Natural killer cell (primary cell): Measurements from ENCODE around the gene MRPL24. TPM values are rescaled to one million over a fixed set of nuclear protein-coding genes. Genes with fewer than 3 reads are reported as not detected.

Source experiments
- ATAC-seq, 3 donors: fragments of 150-1000 bp in 2 of 3; fragments of 200-7000 bp in 1 of 3; cut with Tn5 transposase; 1 replicate in 1 of 3; 2 replicates in 2 of 3; pipeline ENCODE4 v1.10.0; 2021; ENCODE audit warnings: mild to moderate bottlenecking in 2 of 3, moderate library complexity in 2 of 3
- DNase-seq, 2 donors: peaks; one replicate each; pipeline versions ENCODE4 v3.0.0 to v3.0.0-alpha.2; 2013 to 2021; ENCODE audit warnings: mixed read lengths in 1 of 2
- H3K27ac ChIP-seq: one replicate; pipeline ENCODE4 v1.5.1; 2013; ENCODE audit warnings: mild to moderate bottlenecking, low read length
- H3K27me3 ChIP-seq: one replicate; pipeline ENCODE4 v1.6.1; 2013; ENCODE audit warnings: low read length; ENCODE audit not compliant: control insufficient read depth, insufficient read depth
- H3K36me3 ChIP-seq: one replicate; pipeline ENCODE4 v1.6.1; 2013; ENCODE audit warnings: low read length; ENCODE audit not compliant: control insufficient read depth, insufficient read depth
- H3K4me1 ChIP-seq: one replicate; pipeline ENCODE4 v1.6.1; 2013; ENCODE audit warnings: low read length; ENCODE audit not compliant: control insufficient read depth, insufficient read depth
- H3K4me3 ChIP-seq: one replicate; pipeline ENCODE4 v1.5.1; 2013; ENCODE audit warnings: low read length
- H3K9me3 ChIP-seq: one replicate; pipeline ENCODE4 v1.6.1; 2013; ENCODE audit warnings: low read length; ENCODE audit not compliant: control insufficient read depth, insufficient read depth
- H3K27ac Mint-ChIP-seq, 2 donors: one replicate each; pipeline ENCODE4 v1.8.0; 2022; ENCODE audit warnings: mild to moderate bottlenecking in 2 of 2, mixed read lengths in 2 of 2, moderate library complexity in 1 of 2
- H3K27me3 Mint-ChIP-seq, 2 donors: one replicate each; pipeline ENCODE4 v1.8.0; 2022; ENCODE audit warnings: low read depth in 2 of 2, mixed read lengths in 2 of 2
- H3K36me3 Mint-ChIP-seq: one replicate; pipeline ENCODE4 v1.8.0; 2022; ENCODE audit warnings: mixed read lengths
- H3K4me1 Mint-ChIP-seq, 2 donors: one replicate each; pipeline ENCODE4 v1.8.0; 2022; ENCODE audit warnings: mixed read lengths in 2 of 2
- H3K4me3 Mint-ChIP-seq: one replicate; pipeline ENCODE4 v1.8.0; 2022; ENCODE audit warnings: mild to moderate bottlenecking, moderate library complexity, mixed read lengths
- H3K9me3 Mint-ChIP-seq, 2 donors: one replicate each; pipeline ENCODE4 v1.8.0; 2022; ENCODE audit warnings: mixed read lengths in 2 of 2
- WGBS: methylation state at CpG from one replicate; pipeline ENCODE4 v1.1.7; 2013; ENCODE audit warnings: missing lambda C conversion rate; ENCODE audit not compliant: insufficient coverage; 5-methylcytosine and 5-hydroxymethylcytosine counted together
- intact Hi-C: fragments of 100-400 bp; cut with micrococcal nuclease; formaldehyde crosslinking; loops from one replicate; pipeline ENCODE4 v1.14.2; 2022
- total RNA-seq, 4 donors: library from RNA; stranded (reverse); fragments of 120-200 nt in 1 of 4; gene quantifications; one replicate each; pipeline versions ENCODE4 v1.2.3 to v1.2.4, GENCODE V29; 2013 to 2022
- TF ChIP-seq, protein P1 (sequence below): fragments of 200-600 bp; IDR thresholded peaks from one replicate; pipeline ENCODE4 v1.8.0; 2022; ENCODE audit warnings: antibody characterized with exemption

MRPL24 gene
- total RNA-seq, 3 donors from 2014 or later (not counting 1 experiment from before 2014, with no cell fraction given) = 15.9 to 19.7 (median 18.7) TPM

- no peaks in the 10 kb centered on the region for H3K27me3 Mint-ChIP-seq
- 94% methylated on average over 1 of the region's 1 CpG for WGBS
These were observed 15.5 kb upstream of the MRPL24 start for GRCh38 chr1:156756355-156756754.

DNA sequence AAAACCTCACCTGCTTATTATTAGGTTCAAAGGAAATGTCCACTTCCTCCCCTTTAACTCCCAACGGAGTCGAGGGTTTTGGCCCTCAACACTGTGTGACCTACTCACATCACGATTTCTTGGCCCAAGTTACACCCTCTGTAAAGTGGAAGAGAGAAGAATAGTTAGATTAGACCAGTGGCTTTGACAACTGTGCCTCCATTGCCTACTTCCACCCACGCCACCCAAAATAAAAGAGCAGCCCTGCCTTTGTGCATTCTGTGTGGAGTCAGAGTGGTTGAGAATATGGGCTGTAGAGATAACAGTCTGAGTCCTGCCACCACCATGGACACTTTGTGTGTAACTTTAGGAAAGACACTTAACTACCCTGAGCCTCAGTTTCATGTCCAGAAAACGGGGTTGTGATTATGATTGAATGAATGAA, 14.7 kb upstream of the MRPL24 start:
- 67% methylated on average over 2 of the region's 5 CpGs for WGBS
- H3K4me1 ChIP-seq = peaks cover 17% of the 10 kb centered on the region
- intact Hi-C loops = no loop called here
- no peaks in the 10 kb centered on the region for H3K36me3 ChIP-seq
- ATAC-seq (no peak), DNase-seq (no peak)
- H3K27me3 ChIP-seq = no peaks in the 10 kb centered on the region
- Mint-ChIP-seq H3K27me3 (no peaks in the 10 kb centered on the region), H3K36me3 (no peaks in the 10 kb centered on the region), H3K4me1 (peaks cover 15 to 16% of the 10 kb centered on the region in 2 donors), H3K27ac (no peak overlapping the region), H3K4me3 (no peak overlapping the region), H3K9me3 (no peaks in the 10 kb centered on the region)
- no peak overlapping the region for H3K4me3 ChIP-seq
- H3K9me3 ChIP-seq = no peaks in the 10 kb centered on the region
- no peak overlapping the region for H3K27ac ChIP-seq
- TF ChIP-seq, protein P1, sequence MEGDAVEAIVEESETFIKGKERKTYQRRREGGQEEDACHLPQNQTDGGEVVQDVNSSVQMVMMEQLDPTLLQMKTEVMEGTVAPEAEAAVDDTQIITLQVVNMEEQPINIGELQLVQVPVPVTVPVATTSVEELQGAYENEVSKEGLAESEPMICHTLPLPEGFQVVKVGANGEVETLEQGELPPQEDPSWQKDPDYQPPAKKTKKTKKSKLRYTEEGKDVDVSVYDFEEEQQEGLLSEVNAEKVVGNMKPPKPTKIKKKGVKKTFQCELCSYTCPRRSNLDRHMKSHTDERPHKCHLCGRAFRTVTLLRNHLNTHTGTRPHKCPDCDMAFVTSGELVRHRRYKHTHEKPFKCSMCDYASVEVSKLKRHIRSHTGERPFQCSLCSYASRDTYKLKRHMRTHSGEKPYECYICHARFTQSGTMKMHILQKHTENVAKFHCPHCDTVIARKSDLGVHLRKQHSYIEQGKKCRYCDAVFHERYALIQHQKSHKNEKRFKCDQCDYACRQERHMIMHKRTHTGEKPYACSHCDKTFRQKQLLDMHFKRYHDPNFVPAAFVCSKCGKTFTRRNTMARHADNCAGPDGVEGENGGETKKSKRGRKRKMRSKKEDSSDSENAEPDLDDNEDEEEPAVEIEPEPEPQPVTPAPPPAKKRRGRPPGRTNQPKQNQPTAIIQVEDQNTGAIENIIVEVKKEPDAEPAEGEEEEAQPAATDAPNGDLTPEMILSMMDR = no peak

More at GRCh38 chr1:156756355-156756754, 15.5 kb upstream of the MRPL24 start:
- Histone ChIP-seq H3K4me3 (no peak overlapping the region), H3K9me3 (no peaks in the 10 kb centered on the region), H3K27me3 (no peaks in the 10 kb centered on the region), H3K4me1 (peaks cover 12% of the 10 kb centered on the region), H3K36me3 (no peaks in the 10 kb centered on the region), H3K27ac (no peak overlapping the region)
- ATAC-seq (no peak), DNase-seq (no peak)
- Mint-ChIP-seq H3K9me3 (no peaks in the 10 kb centered on the region), H3K4me3 (no peak overlapping the region), H3K27ac (no peak overlapping the region), H3K4me1 (peaks cover 12 to 15% of the 10 kb centered on the region in 2 donors), H3K36me3 (no peaks in the 10 kb centered on the region)
- TF ChIP-seq, protein P1 = no peak
- intact Hi-C loops = no loop called here

DNA sequence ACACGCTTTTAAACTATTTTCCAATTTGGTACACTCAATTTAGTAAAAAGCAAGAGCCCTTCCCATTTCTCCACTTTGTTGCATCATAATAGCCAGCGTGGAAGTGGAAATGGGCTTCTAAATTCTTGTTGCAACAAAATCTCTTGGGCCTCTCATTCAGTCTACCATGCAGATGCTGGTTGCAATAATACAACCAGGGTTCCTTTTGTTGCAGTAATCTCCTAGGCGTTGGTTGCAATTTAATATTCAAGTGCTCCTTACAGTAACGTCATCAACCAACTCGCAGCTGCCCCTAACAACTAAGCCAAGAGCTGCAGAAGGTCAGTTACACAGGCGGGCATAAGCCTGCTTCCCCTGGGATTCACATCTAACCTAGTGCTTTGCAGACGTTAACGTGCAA, 13.3 kb upstream of the MRPL24 start:
- DNase-seq (no peak), ATAC-seq (no peak)
- Mint-ChIP-seq H3K27ac (no peak overlapping the region), H3K9me3 (no peaks in the 10 kb centered on the region), H3K4me3 (no peak overlapping the region), H3K27me3 (no peaks in the 10 kb centered on the region), H3K36me3 (no peaks in the 10 kb centered on the region), H3K4me1 (peaks cover 28 to 29% of the 10 kb centered on the region in 2 donors)
- 98% methylated on average over 8 of the region's 8 CpGs for WGBS
- Histone ChIP-seq H3K36me3 (no peaks in the 10 kb centered on the region), H3K4me1 (peaks cover 30% of the 10 kb centered on the region), H3K27me3 (no peaks in the 10 kb centered on the region), H3K9me3 (no peaks in the 10 kb centered on the region), H3K27ac (no peak overlapping the region), H3K4me3 (no peak overlapping the region)
- TF ChIP-seq, protein P1 = no peak
- intact Hi-C loops = no loop called here

DNA sequence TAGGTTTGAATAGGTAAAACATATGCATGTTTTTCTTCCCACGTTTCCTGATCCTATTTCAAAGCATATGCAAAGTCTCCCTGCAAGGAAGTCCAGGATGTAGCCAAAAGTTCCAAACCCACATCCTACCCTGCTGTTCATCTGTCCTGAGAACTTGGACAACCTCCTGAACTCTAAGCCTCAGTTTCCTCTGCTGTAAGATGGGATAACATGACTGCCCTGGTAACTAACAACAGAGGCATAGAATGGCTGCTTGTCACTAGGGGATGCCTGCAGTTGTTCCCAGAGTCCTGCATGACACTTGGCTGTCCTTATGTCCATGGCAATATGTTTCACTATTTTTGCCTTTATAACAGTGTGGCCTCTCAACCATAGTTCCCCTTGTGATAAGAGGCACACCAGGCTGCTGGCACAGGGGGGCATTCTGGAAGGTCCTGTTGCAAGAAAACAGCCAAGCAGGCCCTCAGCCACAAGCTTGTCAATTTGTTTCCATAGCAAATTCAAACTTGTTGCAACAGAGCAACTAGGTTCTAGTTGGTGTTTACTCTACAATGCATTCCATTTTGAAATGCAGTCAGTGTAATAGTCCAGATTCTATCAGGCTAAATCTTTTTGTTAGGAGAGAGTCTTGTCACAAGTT, 12.1 kb upstream of the MRPL24 start:
- Mint-ChIP-seq H3K4me3 (peak overlapping the region; percentile 91), H3K27ac (peak overlapping the region; percentile 90 to 94), H3K4me1 (peaks cover 40 to 42% of the 10 kb centered on the region in 2 donors), H3K36me3 (no peaks in the 10 kb centered on the region), H3K27me3 (no peaks in the 10 kb centered on the region), H3K9me3 (no peaks in the 10 kb centered on the region)
- no peaks in the 10 kb centered on the region for H3K9me3 ChIP-seq
- no peak overlapping the region for H3K4me3 ChIP-seq
- H3K27me3 ChIP-seq = no peaks in the 10 kb centered on the region
- H3K36me3 ChIP-seq = no peaks in the 10 kb centered on the region
- intact Hi-C loops = no loop called here
- TF ChIP-seq, protein P1 = no peak
- no peak for ATAC-seq
- H3K27ac ChIP-seq = peak overlapping the region; percentile 92
- H3K4me1 ChIP-seq = peaks cover 43% of the 10 kb centered on the region
- peak in 1 of 2 donors; percentile 10 for DNase-seq
- WGBS = 63% methylated on average over 1 of the region's 1 CpG
